H9 (cell line): Measurements from ENCODE around the gene TMC4. TPM values are rescaled to one million over a fixed set of nuclear protein-coding genes. Genes with fewer than 3 reads are reported as not detected.

Experiments
- DNase-seq: peaks from one replicate; pipeline ENCODE4 v3.0.0-alpha.2; 2017
- H2AFZ ChIP-seq: one replicate; pipeline ENCODE4 v1.6.1; 2013; ENCODE audit warnings: mild to moderate bottlenecking, low read length, control low read depth, moderate library complexity
- H2AK5ac ChIP-seq: 2 replicates; pipeline ENCODE4 v1.6.1; 2013; ENCODE audit warnings: low read length, control low read depth, mixed read lengths; ENCODE audit not compliant: insufficient read length
- H2BK120ac ChIP-seq: one replicate; pipeline ENCODE4 v1.6.1; 2013; ENCODE audit warnings: low read depth, mild to moderate bottlenecking, low read length, control low read depth, inconsistent platforms; ENCODE audit not compliant: poor library complexity, severe bottlenecking
- H2BK12ac ChIP-seq: 2 replicates; pipeline ENCODE4 v1.6.1; 2013; ENCODE audit warnings: low read length, control low read depth, mixed read lengths, low read depth; ENCODE audit not compliant: insufficient read length
- H2BK15ac ChIP-seq: 2 replicates; pipeline ENCODE4 v1.6.1; 2013; ENCODE audit warnings: low read depth, low read length, control low read depth
- H2BK20ac ChIP-seq: one replicate; pipeline ENCODE4 v1.6.1; 2013; ENCODE audit warnings: low read depth, mild to moderate bottlenecking, low read length, control low read depth, inconsistent platforms; ENCODE audit not compliant: poor library complexity, severe bottlenecking
- H2BK5ac ChIP-seq: 2 replicates; pipeline ENCODE4 v1.6.1; 2013; ENCODE audit warnings: low read length, control low read depth, mixed read lengths; ENCODE audit not compliant: insufficient read length
- H3K14ac ChIP-seq: 2 replicates; pipeline ENCODE4 v1.6.1; 2013; ENCODE audit warnings: low read length, control low read depth; ENCODE audit not compliant: insufficient read depth
- H3K18ac ChIP-seq: 2 replicates; pipeline ENCODE4 v1.6.1; 2013; ENCODE audit warnings: low read depth, mild to moderate bottlenecking, mixed read lengths, low read length, control low read depth; ENCODE audit not compliant: insufficient read length
- H3K23ac ChIP-seq: 2 replicates; pipeline ENCODE4 v1.6.1; 2013; ENCODE audit warnings: low read length, control low read depth, mixed read lengths, low read depth; ENCODE audit not compliant: insufficient read length
- H3K23me2 ChIP-seq: 2 replicates; pipeline ENCODE4 v1.6.1; 2013; ENCODE audit warnings: low read depth, mild to moderate bottlenecking, mixed read lengths, low read length, control low read depth; ENCODE audit not compliant: insufficient read length, poor library complexity, severe bottlenecking
- H3K27ac ChIP-seq: 2 replicates; pipeline ENCODE4 v1.5.1; 2013; ENCODE audit warnings: low read length, control low read depth, mixed read lengths, low read depth; ENCODE audit not compliant: insufficient read length
- H3K27me3 ChIP-seq: 2 replicates; pipeline ENCODE4 v1.6.1; 2013; ENCODE audit warnings: low read length, control low read depth, inconsistent platforms; ENCODE audit not compliant: insufficient read depth
- H3K4ac ChIP-seq: 2 replicates; pipeline ENCODE4 v1.6.1; 2013; ENCODE audit warnings: low read depth, mild to moderate bottlenecking, control low read depth, inconsistent platforms, low read length, moderate library complexity
- H3K4me1 ChIP-seq: 2 replicates; pipeline ENCODE4 v1.6.1; 2013; ENCODE audit warnings: low read length, control low read depth, inconsistent platforms; ENCODE audit not compliant: insufficient read depth
- H3K4me2 ChIP-seq: 2 replicates; pipeline ENCODE4 v1.6.1; 2013; ENCODE audit warnings: low read length, control low read depth, mixed read lengths; ENCODE audit not compliant: insufficient read length, insufficient read depth
- H3K56ac ChIP-seq: 2 replicates; pipeline ENCODE4 v1.6.1; 2013; ENCODE audit warnings: low read depth, mild to moderate bottlenecking, mixed read lengths, low read length, control low read depth; ENCODE audit not compliant: insufficient read length
- H3K79me1 ChIP-seq: 2 replicates; pipeline ENCODE4 v1.6.1; 2013; ENCODE audit warnings: low read depth, mild to moderate bottlenecking, moderate library complexity, low read length, control low read depth, inconsistent platforms; ENCODE audit not compliant: insufficient read depth, poor library complexity, severe bottlenecking
- H3K79me2 ChIP-seq: 2 replicates; pipeline ENCODE4 v1.6.1; 2013; ENCODE audit warnings: low read length, control low read depth, inconsistent platforms; ENCODE audit not compliant: insufficient read depth
- H3K9ac ChIP-seq: 2 replicates; pipeline ENCODE4 v1.6.1; 2013; ENCODE audit warnings: low read length, control low read depth, mixed read lengths; ENCODE audit not compliant: insufficient read length; ENCODE audit errors: extremely low read depth
- H3K9me3 ChIP-seq: one replicate; pipeline ENCODE4 v1.6.1; 2013; ENCODE audit warnings: low read depth, low read length, inconsistent platforms; ENCODE audit not compliant: control insufficient read depth
- H3T11ph ChIP-seq: one replicate; pipeline ENCODE4 v1.6.1; 2013; ENCODE audit warnings: mild to moderate bottlenecking, low read length, control low read depth, inconsistent platforms
- H4K20me1 ChIP-seq: one replicate; pipeline ENCODE4 v1.6.1; 2013; ENCODE audit not compliant: control insufficient read depth, insufficient read length, insufficient read depth
- H4K5ac ChIP-seq: 2 replicates; pipeline ENCODE4 v1.6.1; 2013; ENCODE audit warnings: low read depth, mild to moderate bottlenecking, mixed read lengths, low read length, control low read depth; ENCODE audit not compliant: insufficient read length
- H4K8ac ChIP-seq: replicated peaks from 2 replicates; pipeline ENCODE4 v1.6.1; 2013; ENCODE audit warnings: low read length, control low read depth, mixed read lengths, low read depth; ENCODE audit not compliant: insufficient read length
- H4K91ac ChIP-seq: 2 replicates; pipeline ENCODE4 v1.6.1; 2013; ENCODE audit warnings: low read depth, mild to moderate bottlenecking, moderate library complexity, mixed read lengths, low read length, control low read depth; ENCODE audit not compliant: insufficient read length
- H3K27ac Mint-ChIP-seq, 3 experiments: 2 replicates in 2 of 3; 3 replicates in 1 of 3; pipeline ENCODE4 v1.8.0; 2020 to 2021; ENCODE audit warnings: mixed read lengths in 3 of 3, mild to moderate bottlenecking in 1 of 3, moderate library complexity in 1 of 3
- H3K27me3 Mint-ChIP-seq: 2 replicates; pipeline ENCODE4 v1.8.0; 2021; ENCODE audit warnings: low read depth, mild to moderate bottlenecking, moderate library complexity, mixed read lengths
- H3K36me3 Mint-ChIP-seq, 3 experiments: 2 replicates in 2 of 3; 3 replicates in 1 of 3; pipeline ENCODE4 v1.8.0; 2020 to 2021; ENCODE audit warnings: low read depth in 3 of 3, mixed read lengths in 3 of 3; ENCODE audit not compliant: insufficient read depth in 1 of 3
- H3K4me1 Mint-ChIP-seq, 2 experiments: 2 replicates each; pipeline ENCODE4 v1.8.0; 2020; ENCODE audit warnings: mixed read lengths in 2 of 2
- H3K4me3 Mint-ChIP-seq, 2 experiments: 2 replicates in 1 of 2; 3 replicates in 1 of 2; pipeline ENCODE4 v1.8.0; 2020 to 2021; ENCODE audit warnings: mild to moderate bottlenecking in 2 of 2, mixed read lengths in 2 of 2, moderate library complexity in 1 of 2
- H3K9me3 Mint-ChIP-seq, 2 experiments: 2 replicates in 1 of 2; 3 replicates in 1 of 2; pipeline ENCODE4 v1.8.0; 2020; ENCODE audit warnings: mild to moderate bottlenecking in 2 of 2, mixed read lengths in 2 of 2, moderate library complexity in 1 of 2
- WGBS: extraction: QIAGEN DNeasy Blood & Tissue Kit; methylation state at CpG from one replicate; pipeline ENCODE4 v1.1.7; 2013; ENCODE audit warnings: missing lambda C conversion rate, low lambda C conversion rate, mixed read lengths; ENCODE audit not compliant: insufficient read length; ENCODE audit errors: extremely low coverage; 5-methylcytosine and 5-hydroxymethylcytosine counted together
- total RNA-seq: library from RNA; stranded (reverse); gene quantifications from 2 replicates; pipeline ENCODE4 v1.2.1, GENCODE V29; 2021
- TF ChIP-seq, protein P1 (sequence below): fragments of 200-600 bp; sonication (generic); conservative IDR thresholded peaks from 3 replicates; pipeline ENCODE4 v1.8.0; 2021; ENCODE audit warnings: antibody characterized with exemption, mild to moderate bottlenecking

TMC4 gene
- total RNA-seq, 1 experiment from 2014 or later, result 12.2 TPM

- Histone ChIP-seq H3K9me3 (no peaks in the 10 kb centered on the region), H3K18ac (no peak overlapping the region), H3K4ac (no peak overlapping the region), H3K56ac (no peak overlapping the region), H3K79me1 (no peaks in the 10 kb centered on the region), H3K27ac (no peak overlapping the region), H4K8ac (no peak overlapping the region), H2BK5ac (no peak overlapping the region), H2BK15ac (no peak overlapping the region), H2BK20ac (no peak overlapping the region), H3K27me3 (no peaks in the 10 kb centered on the region), H4K91ac (no peak overlapping the region), H3K4me1 (no peaks in the 10 kb centered on the region), H3K23ac (no peak overlapping the region), H2BK12ac (no peak overlapping the region), H2BK120ac (no peak overlapping the region), H3K23me2 (peaks cover 13% of the 10 kb centered on the region), H4K5ac (no peak overlapping the region), H2AFZ (no peak overlapping the region), H3T11ph (no peak overlapping the region), H2AK5ac (no peak overlapping the region), H3K4me2 (no peak overlapping the region), H3K14ac (no peak overlapping the region), H3K9ac (no peak overlapping the region), H3K79me2 (no peaks in the 10 kb centered on the region; the same call in 1 of the 2 replicates), H4K20me1 (no peaks in the 10 kb centered on the region)
- DNase-seq, result no peak
- Mint-ChIP-seq H3K9me3 (no peaks in the 10 kb centered on the region; a peak in 1 of 5 replicates), H3K4me1 (peaks cover 16 to 20% of the 10 kb centered on the region in 2 experiments), H3K4me3 (peak overlapping the region; percentile 5 to 22; a peak in 3 of 5 replicates), H3K27ac (no peak overlapping the region), H3K36me3 (peaks cover 29 to 56% (median 55%) of the 10 kb centered on the region in 3 experiments), H3K27me3 (peaks cover 6% of the 10 kb centered on the region)
- no CpG with 5 or more reads among the region's 3 CpGs for WGBS
- TF ChIP-seq, protein P1, sequence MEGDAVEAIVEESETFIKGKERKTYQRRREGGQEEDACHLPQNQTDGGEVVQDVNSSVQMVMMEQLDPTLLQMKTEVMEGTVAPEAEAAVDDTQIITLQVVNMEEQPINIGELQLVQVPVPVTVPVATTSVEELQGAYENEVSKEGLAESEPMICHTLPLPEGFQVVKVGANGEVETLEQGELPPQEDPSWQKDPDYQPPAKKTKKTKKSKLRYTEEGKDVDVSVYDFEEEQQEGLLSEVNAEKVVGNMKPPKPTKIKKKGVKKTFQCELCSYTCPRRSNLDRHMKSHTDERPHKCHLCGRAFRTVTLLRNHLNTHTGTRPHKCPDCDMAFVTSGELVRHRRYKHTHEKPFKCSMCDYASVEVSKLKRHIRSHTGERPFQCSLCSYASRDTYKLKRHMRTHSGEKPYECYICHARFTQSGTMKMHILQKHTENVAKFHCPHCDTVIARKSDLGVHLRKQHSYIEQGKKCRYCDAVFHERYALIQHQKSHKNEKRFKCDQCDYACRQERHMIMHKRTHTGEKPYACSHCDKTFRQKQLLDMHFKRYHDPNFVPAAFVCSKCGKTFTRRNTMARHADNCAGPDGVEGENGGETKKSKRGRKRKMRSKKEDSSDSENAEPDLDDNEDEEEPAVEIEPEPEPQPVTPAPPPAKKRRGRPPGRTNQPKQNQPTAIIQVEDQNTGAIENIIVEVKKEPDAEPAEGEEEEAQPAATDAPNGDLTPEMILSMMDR, result no peak
These were observed 16.0 kb downstream of the TMC4 start for GRCh38 chr19:54156953-54157352.
